ENCODE data around the gene C11orf58. TPM values are rescaled to one million over a fixed set of nuclear protein-coding genes. Genes with fewer than 3 reads are reported as not detected.

The C11orf58 gene
- total RNA-seq, 1 experiment from 2014 or later: 164 TPM

DNA sequence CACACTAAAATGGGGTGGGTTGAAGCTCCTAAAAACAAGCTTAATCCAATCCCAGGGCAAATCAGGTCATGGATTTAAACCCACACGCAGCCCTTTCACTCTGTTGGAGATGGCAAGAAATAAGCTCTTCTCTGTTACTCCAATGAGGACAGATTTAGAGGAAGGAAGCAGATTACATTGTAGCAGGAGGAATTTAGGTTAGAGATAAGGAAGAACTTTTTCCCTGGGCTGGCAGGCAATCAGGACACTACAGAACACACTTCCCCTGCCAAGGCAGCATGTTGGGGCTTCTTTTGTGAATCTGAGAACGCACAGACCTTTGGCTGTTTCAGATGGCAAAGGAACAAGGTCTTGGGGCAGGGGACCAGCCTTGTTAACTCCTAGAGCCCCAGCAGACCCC, 46.2 kb downstream of the C11orf58 start:
- no peak for DNase-seq (ENCODE audit: low read depth)

DNA sequence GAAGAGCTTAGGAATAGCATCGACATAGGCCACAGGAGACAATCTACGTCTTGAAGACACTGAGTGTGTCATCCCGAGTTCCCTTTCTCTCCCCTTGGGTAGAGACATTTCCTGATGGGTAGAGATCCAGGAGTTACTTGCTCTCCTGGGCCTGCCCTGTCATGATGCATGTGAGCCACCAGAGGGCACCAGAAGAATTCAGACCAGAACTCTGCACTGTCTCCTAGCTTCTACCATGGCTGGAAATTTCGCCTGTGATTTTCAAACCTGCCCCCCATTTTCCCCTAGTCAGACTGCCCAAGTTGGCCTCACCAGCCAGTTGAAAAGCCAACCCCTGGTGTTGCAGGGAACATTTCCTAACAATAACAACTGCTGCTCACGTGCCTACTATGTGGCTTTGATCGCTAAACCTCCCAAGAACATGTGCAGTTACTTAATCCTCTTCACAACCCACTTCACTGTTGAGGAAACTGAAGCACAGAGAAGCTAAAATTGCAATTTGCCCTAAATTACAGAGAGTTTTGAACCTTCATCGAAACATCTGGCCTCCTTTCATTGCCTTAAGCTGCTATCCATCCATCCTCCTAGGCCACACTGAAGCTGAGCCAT, 47.2 kb downstream of the C11orf58 start:
- peak; percentile 59 for DNase-seq (ENCODE audit: low read depth)

DNA sequence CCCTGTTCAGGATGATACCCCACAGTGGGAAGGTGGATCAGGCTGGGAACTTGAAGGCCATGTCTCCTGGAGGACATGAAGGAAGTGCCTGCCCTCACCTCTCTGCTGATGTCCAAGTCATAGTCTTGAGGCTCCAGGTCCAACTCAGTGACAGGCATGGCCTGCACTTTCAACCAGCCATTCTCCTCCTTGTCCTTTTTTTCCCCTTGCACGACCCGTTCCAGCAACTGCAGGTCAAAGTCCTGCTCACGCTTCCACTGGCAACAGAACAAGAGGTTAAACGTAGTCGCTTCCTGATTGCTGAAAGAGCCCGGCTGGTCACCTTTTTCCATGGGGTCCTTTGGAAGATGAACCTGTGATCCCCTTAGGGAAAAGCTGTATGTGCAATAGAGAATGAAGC, 47.7 kb downstream of the C11orf58 start:
- no peak for DNase-seq (ENCODE audit: low read depth)

DNA sequence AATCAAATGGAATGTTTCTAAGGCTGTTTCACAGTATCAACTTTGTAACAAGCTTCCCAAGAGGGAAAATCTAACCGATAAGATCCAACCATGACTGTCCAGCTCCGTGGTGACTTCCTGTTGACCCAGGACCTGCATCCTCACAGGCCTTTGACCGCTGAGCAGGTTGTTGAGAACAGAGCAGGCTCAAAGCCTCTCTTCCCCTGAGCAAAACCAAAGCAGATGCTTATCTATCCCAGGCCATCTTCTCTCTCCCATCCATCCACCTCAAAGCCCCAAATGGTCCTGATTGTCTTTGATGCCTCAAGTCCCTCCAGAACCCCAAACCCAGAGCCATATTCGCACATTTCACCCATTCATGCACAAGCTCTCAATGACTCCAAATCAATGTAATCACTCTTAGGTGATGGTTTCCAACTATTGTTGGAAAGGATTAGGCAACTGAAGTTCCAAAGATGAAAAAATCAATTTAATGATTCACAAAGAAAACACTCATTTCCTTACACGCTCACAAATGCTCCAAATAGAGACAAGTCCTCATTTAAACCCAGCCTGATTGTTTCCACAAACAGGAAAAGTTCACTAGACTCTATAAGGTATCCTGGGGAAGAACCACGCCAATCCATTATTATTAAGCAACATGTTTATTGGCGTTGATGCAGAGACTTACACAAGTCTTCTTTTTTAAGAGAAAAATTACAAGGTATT, 48.7 kb downstream of the C11orf58 start:
- DNase-seq (ENCODE audit: low read depth): no peak

DNA sequence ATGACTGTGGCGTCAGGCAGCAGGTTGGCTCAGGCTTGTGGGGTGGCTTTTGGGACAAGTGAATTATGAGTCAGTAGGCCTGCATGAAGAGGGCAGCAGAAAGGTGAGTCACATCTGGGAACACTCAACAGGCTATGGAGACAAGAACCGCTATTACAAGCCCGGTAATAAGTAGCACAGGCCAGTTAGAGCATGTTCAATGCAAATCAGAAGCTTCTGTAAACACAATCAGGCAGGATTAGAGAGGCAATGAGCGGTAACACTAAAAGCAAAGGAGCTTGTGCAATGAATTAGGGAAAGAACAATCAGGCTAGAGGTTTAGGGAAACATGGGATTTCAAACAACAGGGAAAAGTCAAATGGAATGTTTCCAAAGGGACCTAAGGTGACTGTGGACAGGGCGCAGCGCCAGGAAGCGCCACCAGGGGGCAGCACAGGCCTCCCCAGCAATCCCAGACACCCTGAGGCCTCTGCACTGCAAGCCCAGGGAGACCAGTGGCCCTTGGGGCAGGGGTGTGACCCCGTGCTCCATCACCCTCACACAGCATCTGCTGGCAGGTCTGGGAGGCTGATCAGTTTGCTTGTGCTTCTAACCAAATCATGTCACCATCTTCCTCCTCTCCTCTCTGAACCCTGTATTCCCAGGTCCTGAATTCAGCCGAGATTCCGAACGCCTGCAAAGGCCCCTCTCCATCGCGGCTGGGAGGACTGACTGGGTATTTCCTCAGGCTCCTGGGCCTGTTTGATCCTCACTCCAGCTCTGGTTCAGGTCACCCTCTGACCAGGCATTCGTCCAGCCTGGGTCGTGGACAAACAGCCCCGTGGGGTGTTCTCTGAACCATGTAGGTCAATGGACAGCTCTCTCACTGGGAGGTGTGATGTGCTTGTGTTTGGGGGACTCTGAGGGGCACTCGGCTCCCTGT, 50.0 kb downstream of the C11orf58 start:
- DNase-seq (ENCODE audit: low read depth): peak; percentile 69

DNA sequence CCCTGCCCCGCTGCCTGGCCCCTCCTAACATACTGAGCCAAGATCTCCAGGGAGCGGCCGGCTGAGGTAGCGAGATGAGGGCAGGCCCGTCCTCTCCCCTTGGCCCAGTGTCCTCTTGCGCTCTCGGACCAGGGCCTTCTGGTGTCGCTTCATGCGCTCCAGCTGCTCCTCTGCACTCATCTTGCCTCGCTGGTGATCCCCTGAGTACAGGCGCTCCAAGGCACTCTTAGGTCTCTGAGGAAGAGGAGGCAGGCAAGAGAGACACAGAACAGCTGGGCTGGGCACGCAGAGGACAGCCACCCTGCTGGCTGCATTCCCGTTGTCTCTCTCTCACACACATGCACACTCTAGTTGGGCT, 50.6 kb downstream of the C11orf58 start:
- DNase-seq (ENCODE audit: low read depth): no peak

DNA sequence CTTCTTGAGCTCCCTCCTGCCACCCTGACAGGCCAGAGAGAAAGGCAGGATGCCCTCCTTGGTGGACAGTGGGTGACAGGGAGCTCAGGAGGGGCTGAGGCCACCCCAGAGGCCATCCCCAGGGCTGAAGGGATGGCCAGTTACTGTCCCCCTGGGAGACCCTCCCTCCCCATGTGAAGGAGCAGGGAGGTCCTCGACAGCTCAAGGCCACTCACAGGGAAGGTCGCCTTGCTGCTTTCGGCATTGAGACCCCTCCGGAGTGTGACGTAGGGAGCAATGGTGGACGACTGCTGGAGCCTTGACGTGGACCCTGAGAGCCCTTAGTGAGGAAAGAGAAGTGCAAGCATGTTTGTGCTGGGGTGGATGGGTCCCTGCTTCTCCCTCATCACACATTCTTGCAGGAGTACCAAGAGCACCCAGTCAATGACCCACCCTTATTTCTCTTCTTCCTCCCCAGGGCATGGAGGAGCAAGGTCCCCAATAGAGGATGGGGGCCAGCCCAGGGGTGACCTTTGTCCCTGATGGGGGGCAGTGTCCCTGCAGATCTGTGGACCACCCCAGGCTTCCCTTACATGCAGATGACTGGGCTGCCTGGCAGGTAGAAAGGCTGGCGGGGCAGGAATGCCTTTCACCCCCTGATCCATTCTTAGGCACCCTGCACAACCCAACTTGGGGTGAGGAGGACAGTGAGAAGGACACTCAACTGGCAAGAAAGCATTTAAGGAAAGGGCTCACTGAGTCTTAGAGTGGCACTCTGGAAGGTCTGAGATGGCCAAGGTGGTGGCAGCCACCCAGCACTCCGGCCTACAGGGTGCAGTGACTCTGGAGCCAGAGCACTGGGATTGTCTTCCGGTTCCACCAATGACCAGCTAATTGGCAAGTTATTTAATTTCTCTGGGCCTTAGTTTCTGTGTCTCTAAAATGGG, 51.4 kb downstream of the C11orf58 start:
- no peak for DNase-seq (ENCODE audit: low read depth)

DNA sequence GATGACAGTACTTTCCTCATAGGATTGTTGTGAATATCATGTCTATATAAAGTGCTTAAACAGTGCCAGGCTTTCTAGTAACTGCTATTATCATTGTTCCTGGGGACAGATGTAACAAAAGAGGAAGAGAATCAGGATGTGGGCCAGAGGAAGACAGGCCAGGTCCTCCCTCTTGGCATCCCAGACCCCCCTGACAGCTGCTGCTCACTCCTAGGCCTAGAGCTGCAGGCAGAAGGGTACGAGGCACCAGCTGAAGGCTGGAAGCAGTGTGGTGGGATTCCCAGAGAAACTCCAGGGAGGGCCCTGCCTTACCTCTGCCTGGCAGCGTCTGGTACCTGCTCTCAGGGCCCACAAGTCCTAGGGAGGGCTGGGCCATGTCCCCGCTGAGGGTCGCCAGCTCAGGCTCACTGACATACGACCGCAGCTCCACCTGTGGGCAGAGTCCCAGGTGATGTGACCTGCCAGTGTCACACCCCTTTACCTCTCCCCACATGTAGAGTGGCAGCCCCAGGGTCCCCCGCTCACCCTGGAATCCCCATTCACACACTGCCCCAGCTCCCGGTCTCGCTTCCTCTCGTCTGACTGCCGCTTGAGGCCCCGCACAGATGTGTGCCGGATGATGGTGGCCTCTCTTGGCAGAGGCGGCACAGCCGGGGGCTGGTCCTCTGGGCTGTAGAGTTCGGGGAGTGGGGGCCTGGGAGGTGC, 52.2 kb downstream of the C11orf58 start:
- no peak for DNase-seq (ENCODE audit: low read depth)

DNA sequence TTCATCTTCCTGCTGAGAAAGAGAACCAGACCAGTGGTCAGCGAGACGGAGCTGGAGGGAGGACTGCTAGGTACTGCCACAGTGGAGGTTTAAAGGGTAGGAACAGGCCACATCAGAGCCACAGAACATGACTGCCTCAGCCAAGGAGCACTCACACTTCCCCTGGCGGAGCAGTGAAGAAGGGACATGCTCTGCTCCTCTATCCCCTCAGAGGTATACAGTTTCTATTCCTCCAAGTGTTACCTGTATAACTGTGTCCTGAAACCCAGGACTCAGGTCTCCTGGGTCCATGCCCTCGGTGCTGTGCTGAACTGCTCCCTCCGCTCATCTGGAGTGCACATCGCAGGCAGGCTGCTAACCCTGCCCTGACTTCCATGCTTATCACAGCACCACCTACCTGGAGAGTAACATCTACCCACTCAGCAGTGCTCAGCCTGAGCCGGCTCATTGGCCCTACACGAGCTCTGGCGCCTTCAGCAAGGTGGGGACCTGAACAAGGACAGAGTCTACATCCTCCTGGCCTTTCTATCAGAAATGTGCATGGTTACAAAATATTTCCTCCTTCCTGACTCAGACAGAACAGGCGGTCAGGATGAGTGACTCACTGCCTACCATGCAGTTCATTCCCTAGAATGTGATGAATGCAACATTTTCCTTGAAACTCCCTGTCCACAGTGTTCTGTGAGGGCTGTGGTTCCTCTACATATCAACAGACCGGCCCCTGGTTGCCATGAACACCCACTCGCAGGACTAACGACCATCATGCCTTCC, 52.9 kb downstream of the C11orf58 start:
- DNase-seq (ENCODE audit: low read depth): peak; percentile 90

DNA sequence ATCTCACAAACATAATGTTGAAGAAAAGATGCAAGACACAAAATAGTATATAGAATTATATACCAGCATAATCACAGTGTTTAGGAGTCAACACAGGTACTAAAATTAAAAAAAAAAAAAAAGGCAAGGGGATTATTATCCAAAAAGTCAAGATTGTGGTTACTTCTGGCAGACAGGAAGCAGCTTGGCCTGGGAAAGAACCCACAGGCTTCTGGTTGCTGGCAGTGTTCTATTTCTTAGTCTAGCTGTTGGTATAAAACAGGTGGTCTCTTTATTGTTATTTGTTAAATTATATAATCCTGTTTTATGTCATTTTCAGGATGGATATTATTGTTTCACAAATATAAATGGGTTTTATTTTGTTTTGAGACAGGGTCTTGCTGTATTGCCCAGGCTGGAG, 54.0 kb downstream of the C11orf58 start:
- peak; percentile 16 for DNase-seq (ENCODE audit: low read depth)

DNA sequence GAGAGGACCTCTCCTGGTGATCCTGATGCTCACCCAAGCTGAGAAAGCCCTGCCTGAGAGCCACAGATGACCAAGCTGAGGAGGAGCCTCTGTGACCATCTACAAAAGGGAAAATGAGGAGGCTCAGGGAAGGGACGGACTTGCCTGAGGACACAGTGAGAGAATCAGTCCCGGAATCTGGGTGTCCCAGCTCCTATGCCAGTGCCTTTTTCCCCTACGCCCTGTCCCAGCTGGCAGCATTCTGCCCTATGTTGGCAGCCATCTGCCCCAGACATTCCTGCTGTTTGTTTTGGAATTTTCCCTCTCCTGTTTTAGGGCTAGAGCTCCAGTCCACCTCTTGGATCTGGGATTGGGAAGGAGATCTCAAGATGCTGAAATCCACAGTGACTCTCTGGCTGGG, 54.6 kb downstream of the C11orf58 start:
- no peak for DNase-seq (ENCODE audit: low read depth)

DNA sequence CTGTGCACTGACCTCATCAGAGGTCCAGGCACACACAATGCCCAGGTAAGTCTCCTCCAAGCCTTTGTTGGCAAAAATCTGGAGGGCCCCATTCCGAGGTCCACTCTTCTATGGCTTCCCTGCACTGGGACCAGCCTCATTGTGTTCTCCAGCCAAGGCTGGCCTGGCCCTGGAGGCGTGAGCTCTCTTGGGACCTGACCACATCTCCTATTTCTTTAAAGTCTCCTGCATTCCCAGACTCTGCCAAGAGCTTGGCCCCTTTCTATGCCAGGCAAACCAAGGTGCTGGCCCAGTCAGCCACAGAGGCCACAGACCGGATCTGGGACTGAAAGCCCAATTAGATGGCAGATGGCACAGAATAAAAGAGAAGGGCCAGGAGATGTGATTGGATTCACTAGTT, 55.1 kb downstream of the C11orf58 start:
- DNase-seq (ENCODE audit: low read depth): peak; percentile 40

DNA sequence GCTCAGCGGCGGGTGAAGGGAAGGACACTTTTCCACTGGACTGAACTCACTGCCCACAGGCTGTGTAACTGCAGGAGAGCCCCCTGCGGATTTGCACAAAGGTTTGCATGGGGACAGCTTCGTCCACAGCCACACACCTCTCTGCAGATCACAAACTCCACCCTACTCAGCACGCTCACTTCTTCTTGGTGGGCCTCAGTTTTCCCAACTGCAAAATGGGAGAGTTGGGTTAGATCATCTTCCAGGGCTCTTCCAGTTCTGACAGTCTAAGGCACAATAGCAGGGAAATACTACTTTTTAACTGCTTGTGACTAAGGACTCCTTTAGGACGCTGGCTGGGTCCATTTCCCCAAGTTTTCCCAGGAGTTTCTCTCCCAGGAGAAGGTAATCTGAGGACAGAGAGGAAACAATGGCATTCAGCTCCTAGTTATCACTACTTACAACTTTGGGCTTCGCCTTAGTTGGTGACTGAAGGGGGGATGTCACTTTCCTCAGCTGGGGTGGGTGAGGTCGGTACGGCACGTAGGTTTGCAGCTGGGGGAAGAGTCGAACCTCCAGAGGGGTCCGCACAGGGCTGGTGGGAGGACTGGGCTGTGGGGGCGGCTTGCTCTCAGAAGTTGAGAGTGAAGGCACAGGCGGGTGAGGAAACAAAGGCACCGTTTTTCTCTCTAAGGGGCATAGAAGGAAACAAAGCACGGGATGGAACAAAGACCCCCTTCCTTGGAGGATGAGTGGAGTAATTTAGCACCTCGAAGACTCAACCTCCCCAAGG, 55.8 kb downstream of the C11orf58 start:
- DNase-seq (ENCODE audit: low read depth): no peak

DNA sequence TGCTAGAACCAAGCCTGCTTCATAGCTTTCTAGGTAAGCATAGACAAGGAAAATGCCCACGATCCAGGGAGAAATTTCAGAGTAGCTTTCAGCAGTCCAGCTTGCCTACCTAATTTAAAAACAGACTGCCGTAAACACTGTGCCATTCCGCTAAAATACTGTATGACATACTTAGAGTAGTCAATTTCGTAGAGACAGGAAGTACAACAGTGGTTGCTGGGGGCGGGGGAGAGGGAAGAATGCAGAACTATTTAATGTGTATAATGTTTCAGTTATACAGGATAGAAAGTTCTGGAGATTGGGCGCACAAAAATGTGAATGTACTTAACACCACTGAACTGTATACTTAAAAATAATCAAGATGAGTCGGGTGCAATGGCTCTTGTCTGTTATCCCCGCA, 56.7 kb downstream of the C11orf58 start:
- no peak for DNase-seq (ENCODE audit: low read depth)

DNA sequence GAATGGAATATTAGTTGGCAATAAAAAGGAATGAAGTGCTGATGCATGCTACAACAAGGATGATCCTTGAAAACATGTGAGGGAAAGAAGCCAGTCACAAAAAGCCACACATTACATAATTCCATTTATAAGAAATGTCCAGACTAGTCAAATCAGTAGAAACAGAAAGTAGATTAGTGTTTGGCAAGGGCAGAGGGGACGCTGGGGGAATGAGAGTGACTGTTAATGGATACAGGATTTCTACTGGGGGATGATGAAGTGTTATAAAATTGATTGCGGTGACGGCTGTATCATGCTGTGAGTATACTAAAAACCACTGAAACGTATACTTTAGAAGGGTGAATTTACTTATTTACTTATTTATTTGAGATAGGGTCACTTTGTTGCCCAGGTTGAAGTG, 57.9 kb downstream of the C11orf58 start:
- no peak for DNase-seq (ENCODE audit: low read depth)

DNA sequence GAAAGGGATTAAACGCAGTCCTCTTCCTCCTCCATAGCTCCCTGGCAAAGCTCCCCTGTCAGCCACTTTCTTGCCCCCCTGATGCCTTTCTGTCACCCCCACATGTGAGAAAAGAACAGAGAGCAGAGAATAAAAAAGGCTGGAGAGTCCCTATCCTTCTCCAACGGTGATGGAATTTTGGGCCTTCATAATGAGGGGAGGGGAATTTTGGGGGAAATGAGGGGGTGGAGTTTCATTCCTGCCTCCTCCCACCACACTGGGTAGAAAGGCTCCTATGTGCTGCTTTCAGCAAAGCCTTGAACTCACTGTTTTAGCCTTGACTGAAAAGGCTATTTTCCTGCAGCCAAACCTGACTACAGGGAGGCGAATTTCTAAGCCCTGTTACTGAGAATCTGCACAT, 59.3 kb downstream of the C11orf58 start:
- DNase-seq (ENCODE audit: low read depth): no peak

DNA sequence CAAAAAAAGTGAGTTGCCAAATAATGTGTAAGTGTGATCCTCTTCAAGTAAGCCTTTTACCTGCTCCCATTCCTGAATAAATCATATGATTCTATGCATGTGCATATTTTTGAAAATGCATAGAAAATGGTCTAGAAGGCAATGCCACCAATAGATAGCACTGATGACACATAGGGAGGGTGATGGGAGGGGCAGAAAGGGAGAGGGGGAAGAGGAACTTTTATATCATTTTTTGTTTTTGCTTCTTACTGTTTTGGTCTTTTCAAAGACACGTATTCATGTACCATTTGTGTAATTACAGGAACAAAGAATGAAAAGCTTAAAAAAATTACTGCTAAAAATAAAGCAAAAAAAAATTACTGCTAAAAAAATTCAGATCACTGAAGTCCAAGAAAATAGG, 60.8 kb downstream of the C11orf58 start:
- no peak for DNase-seq (ENCODE audit: low read depth)

DNA sequence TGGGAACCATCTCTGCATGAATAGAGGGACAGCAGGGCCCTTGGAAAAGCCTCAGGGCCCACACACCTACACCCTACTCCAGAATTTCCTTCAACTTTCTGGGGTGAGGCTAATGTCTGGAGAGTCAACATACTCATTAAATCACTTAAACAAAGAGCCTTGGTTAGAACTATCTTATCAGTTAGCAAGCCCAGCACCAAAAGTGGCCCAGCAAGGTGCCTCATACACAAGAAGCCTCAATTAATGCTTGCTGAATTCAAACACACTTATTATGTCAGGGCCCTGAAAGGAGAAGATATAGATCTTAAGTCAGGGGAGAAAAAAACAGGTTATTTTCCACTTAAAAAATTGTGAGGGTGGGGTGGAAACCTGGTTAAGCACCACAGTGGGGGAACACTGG, 61.4 kb downstream of the C11orf58 start:
- no peak for DNase-seq (ENCODE audit: low read depth)

DNA sequence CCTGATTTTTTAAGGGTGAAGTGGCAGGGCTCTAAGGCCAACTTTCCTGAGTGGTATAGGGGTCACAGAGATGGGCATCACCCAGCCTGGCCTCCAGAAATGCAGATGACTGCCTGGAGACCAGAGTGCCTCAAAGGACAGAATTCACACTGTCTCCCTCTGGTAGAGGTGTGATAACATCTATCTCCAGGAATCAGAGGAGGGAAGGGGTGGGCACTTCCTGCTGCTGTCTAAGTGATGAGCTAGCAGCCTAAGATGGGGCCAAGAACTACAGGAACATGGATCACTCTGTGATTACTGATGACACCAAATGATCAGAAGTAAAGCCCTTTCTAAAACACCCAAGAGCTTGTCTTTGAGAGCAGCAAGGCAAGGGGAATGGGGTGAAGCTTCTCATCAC, 61.9 kb downstream of the C11orf58 start:
- no peak for DNase-seq (ENCODE audit: low read depth)
